ENCODE measurements around the gene DNMBP. TPM values are rescaled to one million over a fixed set of nuclear protein-coding genes. Genes with fewer than 3 reads are reported as not detected.

DNMBP gene
- total and polyA plus RNA-seq, 12 donors, result 5.1 to 8.1 (median 7.1) TPM

GRCh38 chr10:99915414-99915813 is 94.3 kb downstream of the DNMBP start:
- intact Hi-C loops (cut with DNase I), result loop anchor here in 2 of 10 donors (5.0 to 10.0 kb wide), 2 partner anchors 89 to 92 kb away; partner anchors contain the start of gene DNMBP (in 2 of the 2)
- 97 to 99% methylated on average over 6 of the region's 6 CpGs for WGBS, 2 donors
- ATAC-seq, result no peak

GRCh38 chr10:99914236-99914635 is 95.5 kb downstream of the DNMBP start:
- WGBS, 2 donors, result 65 to 70% methylated on average over 3 of the region's 3 CpGs

More at GRCh38 chr10:99915414-99915813, 94.3 kb downstream of the DNMBP start:
- no peak for DNase-seq
- peaks cover 0 to 49% (median 21%) of the 10 kb centered on the region in 9 donors for H3K4me1 ChIP-seq
- H3K4me3 ChIP-seq, result no peak overlapping the region
- H3K27ac ChIP-seq, result no peak overlapping the region
- H3K36me3 ChIP-seq, result peaks cover 0 to 6% (median 0%) of the 10 kb centered on the region in 9 donors
- H3K9me3 ChIP-seq, result no peaks in the 10 kb centered on the region
- TF ChIP-seq, protein P1, sequence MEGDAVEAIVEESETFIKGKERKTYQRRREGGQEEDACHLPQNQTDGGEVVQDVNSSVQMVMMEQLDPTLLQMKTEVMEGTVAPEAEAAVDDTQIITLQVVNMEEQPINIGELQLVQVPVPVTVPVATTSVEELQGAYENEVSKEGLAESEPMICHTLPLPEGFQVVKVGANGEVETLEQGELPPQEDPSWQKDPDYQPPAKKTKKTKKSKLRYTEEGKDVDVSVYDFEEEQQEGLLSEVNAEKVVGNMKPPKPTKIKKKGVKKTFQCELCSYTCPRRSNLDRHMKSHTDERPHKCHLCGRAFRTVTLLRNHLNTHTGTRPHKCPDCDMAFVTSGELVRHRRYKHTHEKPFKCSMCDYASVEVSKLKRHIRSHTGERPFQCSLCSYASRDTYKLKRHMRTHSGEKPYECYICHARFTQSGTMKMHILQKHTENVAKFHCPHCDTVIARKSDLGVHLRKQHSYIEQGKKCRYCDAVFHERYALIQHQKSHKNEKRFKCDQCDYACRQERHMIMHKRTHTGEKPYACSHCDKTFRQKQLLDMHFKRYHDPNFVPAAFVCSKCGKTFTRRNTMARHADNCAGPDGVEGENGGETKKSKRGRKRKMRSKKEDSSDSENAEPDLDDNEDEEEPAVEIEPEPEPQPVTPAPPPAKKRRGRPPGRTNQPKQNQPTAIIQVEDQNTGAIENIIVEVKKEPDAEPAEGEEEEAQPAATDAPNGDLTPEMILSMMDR (IDR thresholded peaks at IDR 0.05), result no peak
- no peaks in the 10 kb centered on the region for H3K27me3 ChIP-seq

DNA sequence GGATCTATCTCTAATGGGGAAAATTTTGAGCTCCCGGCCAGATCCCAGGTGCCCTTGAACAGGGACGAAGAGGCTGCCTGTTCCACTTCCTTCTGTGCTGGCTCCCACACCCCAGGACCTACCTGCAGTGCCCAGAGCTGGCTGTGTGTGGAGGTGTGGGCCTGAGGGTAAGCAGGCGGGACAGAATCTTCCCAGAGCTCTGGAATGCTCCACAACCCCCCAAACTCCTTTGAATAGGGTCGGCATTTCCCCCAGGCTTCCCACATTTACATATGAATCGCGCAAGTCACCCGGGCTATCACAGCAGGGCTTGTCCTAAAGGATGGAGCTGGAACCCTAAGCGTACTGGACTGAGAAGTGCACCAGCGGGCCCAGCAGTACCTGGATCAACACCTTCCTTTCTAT is 95.9 kb downstream of the DNMBP start:
- peaks cover 0 to 10% (median 0%) of the 10 kb centered on the region in 9 donors for H3K36me3 ChIP-seq
- H3K9me3 ChIP-seq, result no peaks in the 10 kb centered on the region
- intact Hi-C loops (cut with DNase I), result loop anchor here in 3 of 10 donors (5.0 to 10.0 kb wide), 2 partner anchors 91 to 93 kb away; partner anchors contain the start of gene DNMBP (in 3 of the 3)
- H3K4me3 ChIP-seq, result peak overlapping the region in 6 of 10 donors; percentile 9 to 29 (median 13)
- ATAC-seq, result peak in 4 of 8 donors; percentile 51 to 74 (median 54)
- peak overlapping the region in 2 of 10 donors; percentile 12 to 20 for H3K27ac ChIP-seq
- TF ChIP-seq, protein P1 (IDR thresholded peaks at IDR 0.05), result peak in 1 of 9 donors; percentile 18
- 35 to 48% methylated on average over 9 of the region's 9 CpGs for WGBS, 2 donors
- H3K4me1 ChIP-seq, result peaks cover 0 to 49% (median 21%) of the 10 kb centered on the region in 9 donors
- DNase-seq, result no peak
- H3K27me3 ChIP-seq, result no peaks in the 10 kb centered on the region

More at GRCh38 chr10:99914236-99914635, 95.5 kb downstream of the DNMBP start:
- peaks cover 0 to 6% (median 0%) of the 10 kb centered on the region in 9 donors for H3K36me3 ChIP-seq
- TF ChIP-seq, protein P1 (IDR thresholded peaks at IDR 0.05), result no peak
- peak overlapping the region in 1 of 10 donors; percentile 12 for H3K27ac ChIP-seq
- no peaks in the 10 kb centered on the region for H3K9me3 ChIP-seq
- ATAC-seq (no peak), DNase-seq (no peak)
- intact Hi-C loops (cut with DNase I), result loop anchor here in 3 of 10 donors (5.0 to 10.0 kb wide), 2 partner anchors 91 to 93 kb away; partner anchors contain the start of gene DNMBP (in 3 of the 3)
- peaks cover 0 to 49% (median 21%) of the 10 kb centered on the region in 9 donors for H3K4me1 ChIP-seq
- H3K27me3 ChIP-seq, result no peaks in the 10 kb centered on the region
- peak overlapping the region in 1 of 10 donors; percentile 9 for H3K4me3 ChIP-seq

GRCh38 chr10:99912041-99912440 is 97.7 kb downstream of the DNMBP start:
- peaks cover 0 to 28% (median 17%) of the 10 kb centered on the region in 9 donors for H3K36me3 ChIP-seq
- ATAC-seq (no peak), DNase-seq (no peak)
- TF ChIP-seq, protein P1 (IDR thresholded peaks at IDR 0.05), result no peak
- intact Hi-C loops (cut with DNase I), result loop anchor here in 3 of 10 donors (5.0 to 10.0 kb wide), 2 partner anchors 93 to 95 kb away; partner anchors contain the start of gene DNMBP (in 3 of the 3)
- H3K27me3 ChIP-seq, result no peaks in the 10 kb centered on the region
- no peaks in the 10 kb centered on the region for H3K9me3 ChIP-seq
- H3K4me1 ChIP-seq, result peaks cover 0 to 34% (median 15%) of the 10 kb centered on the region in 9 donors
- H3K27ac ChIP-seq, result peak overlapping the region in 3 of 10 donors; percentile 20 to 35 (median 23)
- no peak overlapping the region for H3K4me3 ChIP-seq
